T-helper 2 cell treated with Interferon-gamma antibody and Interleukin-4, amounts not matched to agents 100 ng/mL and 5 ng/mL, for 36 hours (primary cell): Measurements from ENCODE around the gene PGAP3. TPM values are rescaled to one million over a fixed set of nuclear protein-coding genes. Genes with fewer than 3 reads are reported as not detected.

Experiments used
- intact Hi-C: fragments of 100-400 bp; cut with micrococcal nuclease; formaldehyde crosslinking; loops from one replicate; pipeline ENCODE4 v1.15.1; 2023
- total RNA-seq: library from RNA; stranded (reverse); gene quantifications from 2 replicates; pipeline ENCODE4 v1.2.3, GENCODE V29; 2022

Gene PGAP3
- total RNA-seq, 1 donor from 2014 or later: 25.5 TPM

GRCh38 chr17:39640591-39641031 lies 47.2 kb downstream of the PGAP3 start:
- intact Hi-C loops: no loop called here

- intact Hi-C loops: loop anchor here (5.0 to 10.0 kb wide), 4 partner anchors 47 to 342 kb away; partner anchors contain the start of genes MIEN1, PGAP3 and PSMD3
These were observed 48.0 kb downstream of the PGAP3 start for GRCh38 chr17:39639566-39640458.

- intact Hi-C loops: loop anchor here (5.0 to 10.0 kb wide), 4 partner anchors 48 to 343 kb away; partner anchors contain the start of genes MIEN1, PGAP3 and PSMD3
These were observed 48.8 kb downstream of the PGAP3 start for GRCh38 chr17:39639043-39639442.

- intact Hi-C loops: loop anchor here (5.0 to 10.0 kb wide), 4 partner anchors 49 to 344 kb away; partner anchors contain the start of genes MIEN1, PGAP3 and PSMD3
These were observed 49.5 kb downstream of the PGAP3 start for GRCh38 chr17:39638317-39638716.

GRCh38 chr17:39636927-39637736 lies 50.7 kb downstream of the PGAP3 start, which contains the start of gene STARD3:
Gene STARD3 (plus strand): TSS chr17:39637144. CDS start chr17:39653532, 16,388 bp downstream.
- intact Hi-C loops: loop anchor here (2.0 to 10.0 kb wide), 5 partner anchors 50 to 345 kb away; partner anchors contain the start of genes MIEN1, PGAP3 and PSMD3

- intact Hi-C loops: loop anchor here (2.0 to 10.0 kb wide), 5 partner anchors 51 to 346 kb away; partner anchors contain the start of genes MIEN1, PGAP3 and PSMD3
These were observed 51.3 kb downstream of the PGAP3 start for GRCh38 chr17:39636587-39636926.

- intact Hi-C loops: loop anchor here (2.0 to 10.0 kb wide), 5 partner anchors 52 to 347 kb away; partner anchors contain the start of genes MIEN1, PGAP3 and PSMD3
These were observed 52.2 kb downstream of the PGAP3 start for GRCh38 chr17:39635614-39636176.

GRCh38 chr17:39634384-39634871 lies 53.4 kb downstream of the PGAP3 start:
- intact Hi-C loops: loop anchor here (10.0 kb wide), 1 partner anchor 320 kb away; no protein-coding TSS in a partner anchor

- intact Hi-C loops: loop anchor here (10.0 kb wide), 1 partner anchor 321 kb away; no protein-coding TSS in a partner anchor
These were observed 54.2 kb downstream of the PGAP3 start for GRCh38 chr17:39633570-39634183.

- intact Hi-C loops: loop anchor here (10.0 kb wide), 1 partner anchor 322 kb away; no protein-coding TSS in a partner anchor
These were observed 55.5 kb downstream of the PGAP3 start for GRCh38 chr17:39632153-39632941.

- intact Hi-C loops: loop anchor here (10.0 kb wide), 1 partner anchor 323 kb away; no protein-coding TSS in a partner anchor
These were observed 56.5 kb downstream of the PGAP3 start for GRCh38 chr17:39631403-39631802.

GRCh38 chr17:39629898-39630297 lies 58.0 kb downstream of the PGAP3 start:
- intact Hi-C loops: loop anchor here (10.0 kb wide), 1 partner anchor 325 kb away; no protein-coding TSS in a partner anchor

GRCh38 chr17:39629494-39629880 lies 58.4 kb downstream of the PGAP3 start:
- intact Hi-C loops: no loop called here

- intact Hi-C loops: no loop called here
These were observed 59.0 kb downstream of the PGAP3 start for GRCh38 chr17:39628655-39629493.

- intact Hi-C loops: no loop called here
These were observed 59.9 kb downstream of the PGAP3 start for GRCh38 chr17:39627712-39628516.

GRCh38 chr17:39627047-39627711 lies 60.7 kb downstream of the PGAP3 start:
- intact Hi-C loops: no loop called here
